Sigmoid colon (tissue), 7 donors: ENCODE results near the gene PACS2. TPM values are rescaled to one million over a fixed set of nuclear protein-coding genes. Genes with fewer than 3 reads are reported as not detected.
"Not testable (repeated sequence)": the region's sequence is repeated elsewhere in the genome, so short reads cannot be mapped to it uniquely, and the experiment has no call there.

Source experiments
- DNase-seq: peaks from one replicate; pipeline ENCODE4 v3.0.0-alpha.2; 2019
- H3K27ac ChIP-seq, 4 donors: fragments of 200-600 bp; sonication (generic); one replicate each; pipeline ENCODE4 v1.5.1; 2016 to 2019; ENCODE audit warnings: mild to moderate bottlenecking in 1 of 4
- H3K27me3 ChIP-seq, 3 donors: fragments of 200-600 bp; sonication (generic); one replicate each; pipeline ENCODE4 v1.5.1; 2019; ENCODE audit warnings: mild to moderate bottlenecking in 1 of 3
- H3K36me3 ChIP-seq, 4 donors: fragments of 200-600 bp; sonication (generic); one replicate each; pipeline ENCODE4 v1.5.1; 2016 to 2019
- H3K4me1 ChIP-seq, 4 donors: fragments of 200-600 bp; sonication (generic); one replicate each; pipeline ENCODE4 v1.5.1; 2017 to 2019
- H3K4me3 ChIP-seq, 4 donors: fragments of 200-600 bp; sonication (generic); one replicate each; pipeline ENCODE4 v1.5.1; 2017 to 2019; ENCODE audit warnings: mild to moderate bottlenecking in 2 of 4, moderate library complexity in 1 of 4
- H3K9me3 ChIP-seq, 4 donors: fragments of 200-600 bp in 3 of 4; sonication (generic) in 3 of 4; one replicate each; pipeline versions ENCODE4 v1.5.1 to v1.6.1; 2013 to 2019
- EP300 ChIP-seq, 4 donors: sonication (generic); formaldehyde crosslinking; IDR thresholded peaks; one replicate each; pipeline ENCODE4 v1.6.1; 2017; ENCODE audit warnings: antibody characterized with exemption in 4 of 4
- POLR2A ChIP-seq, 2 donors: fragments of 450-650 bp; IDR thresholded peaks; one replicate each; pipeline ENCODE4 v1.6.1; 2016; ENCODE audit warnings: antibody characterized with exemption in 2 of 2, mild to moderate bottlenecking in 2 of 2, moderate library complexity in 2 of 2
- POLR2AphosphoS5 ChIP-seq, 4 donors: sonication (generic); formaldehyde crosslinking; IDR thresholded peaks; one replicate each; pipeline ENCODE4 v1.6.1; 2017; ENCODE audit warnings: antibody characterized with exemption in 4 of 4
- WGBS, 2 donors: extraction: QIAGEN DNeasy Blood & Tissue Kit; methylation state at CpG; one replicate each; pipeline ENCODE4 v1.1.7; 2013; 5-methylcytosine and 5-hydroxymethylcytosine counted together
- intact Hi-C: fragments of 100-400 bp; cut with DNase I; formaldehyde crosslinking; loops from one replicate; pipeline ENCODE4 v1.15.1; 2023
- polyA plus RNA-seq, 3 donors: library from polyadenylated mRNA; stranded (reverse); fragments of 200-250 nt; gene quantifications; one replicate each; pipeline ENCODE4 v1.2.3, GENCODE V29; 2013
- total RNA-seq, 4 donors: library from RNA; depleted of rRNA; stranded (reverse); fragments of >200 nt; gene quantifications; one replicate each; pipeline ENCODE4 v1.1.0, GENCODE V29; 2016
- TF ChIP-seq, protein P1 (sequence below), 4 experiments: fragments of 450-650 bp in 3 of 4; fragments of 200-600 bp in 1 of 4; IDR thresholded peaks; one replicate each; pipeline ENCODE4 v1.5.1; 2016 to 2019; ENCODE audit warnings: antibody characterized with exemption in 4 of 4, mild to moderate bottlenecking in 3 of 4, moderate library complexity in 2 of 4
- donor health status: healthy with polysubstance abuse.
- donor health status: Bipolar disorder and iron deficiency.
- donor health status: healthy.

The PACS2 gene
- total and polyA plus RNA-seq, 7 donors, result 19.8 to 90.6 (median 46.7) TPM

GRCh38 chr14:105294142-105294597, 20.4 kb upstream of the PACS2 start:
- TF ChIP-seq POLR2AphosphoS5 (IDR thresholded peaks at IDR 0.05) (no peak), POLR2A (IDR thresholded peaks at IDR 0.05) (no peak), EP300 (IDR thresholded peaks at IDR 0.05) (no peak)
- TF ChIP-seq, protein P1, sequence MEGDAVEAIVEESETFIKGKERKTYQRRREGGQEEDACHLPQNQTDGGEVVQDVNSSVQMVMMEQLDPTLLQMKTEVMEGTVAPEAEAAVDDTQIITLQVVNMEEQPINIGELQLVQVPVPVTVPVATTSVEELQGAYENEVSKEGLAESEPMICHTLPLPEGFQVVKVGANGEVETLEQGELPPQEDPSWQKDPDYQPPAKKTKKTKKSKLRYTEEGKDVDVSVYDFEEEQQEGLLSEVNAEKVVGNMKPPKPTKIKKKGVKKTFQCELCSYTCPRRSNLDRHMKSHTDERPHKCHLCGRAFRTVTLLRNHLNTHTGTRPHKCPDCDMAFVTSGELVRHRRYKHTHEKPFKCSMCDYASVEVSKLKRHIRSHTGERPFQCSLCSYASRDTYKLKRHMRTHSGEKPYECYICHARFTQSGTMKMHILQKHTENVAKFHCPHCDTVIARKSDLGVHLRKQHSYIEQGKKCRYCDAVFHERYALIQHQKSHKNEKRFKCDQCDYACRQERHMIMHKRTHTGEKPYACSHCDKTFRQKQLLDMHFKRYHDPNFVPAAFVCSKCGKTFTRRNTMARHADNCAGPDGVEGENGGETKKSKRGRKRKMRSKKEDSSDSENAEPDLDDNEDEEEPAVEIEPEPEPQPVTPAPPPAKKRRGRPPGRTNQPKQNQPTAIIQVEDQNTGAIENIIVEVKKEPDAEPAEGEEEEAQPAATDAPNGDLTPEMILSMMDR (IDR thresholded peaks at IDR 0.05), result no peak
- no peak overlapping the region for H3K27ac ChIP-seq
- 50 to 74% methylated on average over 15 of the region's 15 CpGs for WGBS, 2 donors
- H3K36me3 ChIP-seq, result no peaks in the 10 kb centered on the region
- intact Hi-C loops, result no loop called here
- DNase-seq, result no peak
- no peaks in the 10 kb centered on the region for H3K9me3 ChIP-seq
- H3K4me3 ChIP-seq, result no peak overlapping the region
- H3K27me3 ChIP-seq, result no peaks in the 10 kb centered on the region
- peaks cover 0 to 46% (median 34%) of the 10 kb centered on the region in 4 donors for H3K4me1 ChIP-seq

GRCh38 chr14:105297311-105297710, 17.2 kb upstream of the PACS2 start:
- H3K27ac ChIP-seq, DNase-seq, H3K9me3 ChIP-seq, H3K36me3 ChIP-seq, intact Hi-C loops, H3K4me3 ChIP-seq, H3K27me3 ChIP-seq: not testable (repeated sequence)
- peaks cover 0 to 54% (median 42%) of the 10 kb centered on the region in 4 donors for H3K4me1 ChIP-seq
- 96 to 97% methylated on average over 11 of the region's 11 CpGs for whole genome bisulfite sequencing, 2 donors

- intact Hi-C loops, result loop anchor here (5.0 kb wide), 1 partner anchor 208 kb away; no protein-coding TSS in a partner anchor
- peak; percentile 78 for DNase-seq
- Histone ChIP-seq H3K9me3 (no peaks in the 10 kb centered on the region), H3K27me3 (no peaks in the 10 kb centered on the region), H3K36me3 (no peaks in the 10 kb centered on the region), H3K27ac (peak overlapping the region; percentile 95 to 98 (median 98)), H3K4me1 (peaks cover 0 to 28% (median 21%) of the 10 kb centered on the region in 4 donors), H3K4me3 (peak overlapping the region; percentile 64 to 88 (median 70))
- TF ChIP-seq, protein P1 (IDR thresholded peaks at IDR 0.05), result no peak
- TF ChIP-seq POLR2AphosphoS5 (IDR thresholded peaks at IDR 0.05), result no peak
- TF ChIP-seq EP300 (IDR thresholded peaks at IDR 0.05), result no peak
- WGBS, 2 donors, result 5 to 7% methylated on average over 54 of the region's 54 CpGs
These were observed 14.7 kb upstream of the PACS2 start for GRCh38 chr14:105299654-105300541.

GRCh38 chr14:105300542-105301102, 13.9 kb upstream of the PACS2 start, which contains the start of gene BRF1:
Gene BRF1, minus strand, starts transcription at chr14:105301001. Its CDS starts 372 bp downstream, at chr14:105300629.
- no peaks in the 10 kb centered on the region for H3K27me3 ChIP-seq
- intact Hi-C loops, result loop anchor here (1.0 to 5.0 kb wide), 2 partner anchors 14 to 208 kb away; partner anchors contain the start of gene PACS2
- 0 to 1% methylated on average over 90 of the region's 90 CpGs for WGBS, 2 donors
- DNase-seq, result peak; percentile 97
- peak in 1 of 4 donors; percentile 77 for TF ChIP-seq POLR2AphosphoS5 (IDR thresholded peaks at IDR 0.05)
- TF ChIP-seq, protein P1 (IDR thresholded peaks at IDR 0.05), result no peak
- no peak for TF ChIP-seq EP300 (IDR thresholded peaks at IDR 0.05)
- peaks cover 0 to 27% (median 21%) of the 10 kb centered on the region in 4 donors for H3K4me1 ChIP-seq
- peak within 1 kb of the TSS; percentile 64 to 88 (median 70) for H3K4me3 ChIP-seq
- no peaks in the 10 kb centered on the region for H3K9me3 ChIP-seq
- H3K36me3 ChIP-seq, result no peaks in the 10 kb centered on the region
- H3K27ac ChIP-seq, result peak within 1 kb of the TSS; percentile 95 to 98 (median 98)
